Germinal center (tissue), 1 donor: ENCODE measurements around the gene ABLIM2.
"Not testable (repeated sequence)": the region's sequence is repeated elsewhere in the genome, so short reads cannot be mapped to it uniquely, and the experiment has no call there.

Experiments
- DNase-seq: peaks from one replicate; pipeline ENCODE4 v3.0.0; 2012; ENCODE audit warnings: mixed read lengths, low spot score

The ABLIM2 gene

GRCh38 chr4:7960017-7960789 lies 198.4 kb downstream of the ABLIM2 start:
- no peak for DNase-seq

- DNase-seq, result no peak
Observed at GRCh38 chr4:7959078-7959477, 199.5 kb downstream of the ABLIM2 start.

GRCh38 chr4:7956934-7957656 lies 201.5 kb downstream of the ABLIM2 start:
- no peak for DNase-seq

GRCh38 chr4:7956270-7956808 lies 202.3 kb downstream of the ABLIM2 start:
- no peak for DNase-seq

- DNase-seq, result no peak
Observed at GRCh38 chr4:7955393-7955792, 203.2 kb downstream of the ABLIM2 start.

- DNase-seq, result no peak
Observed at GRCh38 chr4:7952615-7953014, 206.0 kb downstream of the ABLIM2 start.

GRCh38 chr4:7950301-7951092 lies 208.1 kb downstream of the ABLIM2 start:
- no peak for DNase-seq

GRCh38 chr4:7949759-7950158 lies 208.9 kb downstream of the ABLIM2 start:
- DNase-seq, result no peak

- no peak for DNase-seq
Observed at GRCh38 chr4:7947927-7948326, 210.7 kb downstream of the ABLIM2 start.

GRCh38 chr4:7945709-7946380 lies 212.8 kb downstream of the ABLIM2 start:
- no peak for DNase-seq

- DNase-seq, result no peak
Observed at GRCh38 chr4:7944599-7945220, 213.9 kb downstream of the ABLIM2 start.

GRCh38 chr4:7943688-7944087 lies 214.9 kb downstream of the ABLIM2 start:
- not testable (repeated sequence) for DNase-seq

GRCh38 chr4:7943211-7943610 lies 215.4 kb downstream of the ABLIM2 start:
- no peak for DNase-seq

GRCh38 chr4:7941965-7942496 lies 216.6 kb downstream of the ABLIM2 start:
- DNase-seq, result no peak

GRCh38 chr4:7941111-7941964 lies 217.3 kb downstream of the ABLIM2 start:
- DNase-seq, result no peak

GRCh38 chr4:7939377-7940108 lies 219.1 kb downstream of the ABLIM2 start, which contains the start of gene AFAP1:
Gene AFAP1, minus strand, starts transcription at chr4:7939861. Its CDS starts 67,783 bp downstream, at chr4:7872078.
- DNase-seq, result peak; percentile 95

GRCh38 chr4:7938609-7939376 lies 219.8 kb downstream of the ABLIM2 start:
- DNase-seq, result no peak

- no peak for DNase-seq
Observed at GRCh38 chr4:7938266-7938608, 220.4 kb downstream of the ABLIM2 start.

GRCh38 chr4:7937006-7937405 lies 221.6 kb downstream of the ABLIM2 start:
- DNase-seq, result no peak
